Left forelimb (tissue), 1 donor: ENCODE data around the gene NEUROD1.

Experiments
- DNase-seq: peaks from one replicate; pipeline ENCODE4 v3.0.0-alpha.2; 2018; ENCODE audit warnings: low spot score

NEUROD1 gene

DNA sequence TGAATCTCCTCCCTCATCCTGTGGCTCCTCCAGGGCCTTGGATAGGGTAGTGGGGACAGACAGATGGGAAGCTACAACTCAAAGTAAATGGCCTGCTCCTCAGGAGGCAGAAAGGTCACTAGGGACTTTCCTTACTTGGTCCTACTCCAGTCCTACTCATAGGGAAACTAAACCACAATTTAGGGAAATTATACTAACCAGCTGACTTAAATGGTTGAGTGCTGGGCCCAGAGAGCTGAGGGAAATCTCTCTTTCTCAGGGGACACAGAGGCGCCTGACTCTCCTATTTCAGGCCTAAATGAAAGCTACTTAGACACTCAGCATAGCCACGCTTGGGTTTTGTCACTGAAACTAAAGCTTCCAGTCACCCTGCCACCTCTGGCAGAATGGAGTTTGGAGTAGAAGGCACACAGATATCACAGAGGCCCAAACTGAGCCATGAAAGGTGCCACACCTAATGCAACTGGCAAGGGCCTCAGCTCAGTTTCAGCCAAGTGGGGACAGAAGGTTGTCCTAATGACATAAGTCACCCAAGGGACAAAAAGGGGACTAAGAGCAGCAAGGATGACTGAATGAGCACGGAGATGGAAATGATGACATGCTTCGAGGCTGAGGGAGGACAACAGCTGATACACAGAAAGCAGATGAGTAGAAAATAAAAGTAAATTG is 47.5 kb downstream of the NEUROD1 start:
- DNase-seq, result no peak

DNA sequence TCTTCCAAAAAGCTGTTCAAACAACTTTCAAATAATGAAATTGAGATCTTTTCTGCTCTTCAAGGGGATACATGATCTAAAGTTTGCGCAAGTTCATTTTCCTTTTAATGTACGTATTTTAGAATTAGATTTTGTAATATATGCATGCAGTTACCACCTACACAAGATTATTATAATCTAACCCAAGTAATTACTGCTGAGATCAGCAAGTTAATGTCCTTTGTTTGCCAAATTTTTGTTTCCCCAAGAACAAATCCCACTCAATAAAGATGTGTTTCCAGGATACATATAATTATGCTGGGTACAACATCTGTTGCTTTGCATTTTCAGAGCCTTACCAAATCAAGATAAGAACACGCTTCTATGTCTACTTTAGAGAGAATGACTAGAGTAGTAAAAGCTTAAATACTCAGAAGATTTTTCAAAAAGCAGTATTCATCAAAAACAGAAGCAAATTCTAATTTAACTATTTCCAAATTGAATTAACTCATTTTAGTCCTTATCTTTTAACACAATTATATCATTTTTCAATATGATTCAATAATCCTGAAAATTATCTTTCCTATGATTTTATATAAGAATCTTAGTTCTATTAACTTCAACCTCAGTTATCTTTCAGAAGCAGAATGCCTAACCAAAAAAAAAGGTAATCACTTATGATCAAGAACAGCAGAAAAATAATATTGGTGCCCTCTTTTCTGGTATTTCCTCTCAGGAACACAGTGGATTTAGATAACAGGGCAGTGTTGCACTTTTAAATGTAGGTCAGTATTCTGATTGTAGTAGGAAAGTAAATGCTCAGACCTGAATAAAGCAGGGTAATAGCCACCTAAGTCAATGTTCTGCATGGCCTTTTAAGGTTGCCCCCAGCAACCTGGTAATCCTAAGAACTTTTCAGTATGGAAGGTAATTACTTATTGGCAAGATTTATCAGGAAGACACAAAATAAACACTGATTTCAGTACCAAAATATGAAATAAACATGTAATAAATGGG is 51.4 kb downstream of the NEUROD1 start:
- DNase-seq, result no peak

DNA sequence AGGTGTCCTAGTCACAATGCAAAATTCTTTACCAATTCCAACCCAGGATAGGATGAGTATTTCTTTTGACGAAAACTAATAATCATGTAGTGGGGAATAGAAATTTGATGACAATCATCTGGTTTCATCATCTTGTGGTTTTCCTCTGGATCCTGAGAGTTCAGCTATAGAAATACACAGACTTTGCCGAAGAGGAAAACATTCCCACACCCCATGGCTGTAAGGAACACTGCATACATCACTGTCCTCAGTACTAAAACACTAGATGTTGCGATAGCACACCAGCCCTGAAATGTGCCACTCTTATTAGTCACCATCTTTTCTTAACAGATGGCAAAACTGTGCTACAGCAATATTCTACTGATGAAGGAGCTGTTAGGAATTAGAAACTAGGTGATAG is 52.8 kb downstream of the NEUROD1 start:
- no peak for DNase-seq

DNA sequence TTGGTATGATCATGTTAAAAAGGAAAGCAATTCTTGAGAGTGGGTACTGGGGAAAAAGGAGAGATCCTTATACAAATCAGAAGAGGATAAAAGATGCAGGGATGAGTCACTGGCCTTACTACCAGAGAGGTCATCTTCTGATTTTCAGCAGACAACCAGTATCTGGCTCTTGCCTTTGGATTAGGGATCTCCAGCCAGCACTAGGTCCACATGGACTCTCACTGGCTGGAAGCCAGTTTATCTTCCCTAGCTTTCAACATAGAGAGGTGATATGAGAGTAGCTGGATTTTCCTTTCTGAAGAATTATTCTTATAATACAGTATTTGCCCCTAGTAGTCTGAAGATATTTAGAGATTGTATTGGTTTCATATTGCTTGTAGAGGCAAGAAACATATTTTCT is 53.6 kb downstream of the NEUROD1 start:
- DNase-seq, result no peak
